C4-2B (cell line): ENCODE data around the gene RGS2.
A peak's percentile ranks its signal among the peaks of the same experiment; 100 is the strongest.

Experiments
- H3K27ac ChIP-seq: fragments of 450-650 bp; 2 replicates; pipeline ENCODE4 v1.5.1; 2017
- ZFX ChIP-seq: fragments of 450-650 bp; IDR thresholded peaks from 2 replicates; pipeline ENCODE4 v1.6.1; 2017
- TF ChIP-seq, protein P1 (sequence below): fragments of 450-650 bp; conservative IDR thresholded peaks from 2 replicates; pipeline ENCODE4 v1.5.1; 2017; ENCODE audit warnings: mild to moderate bottlenecking

Gene RGS2, protein sequence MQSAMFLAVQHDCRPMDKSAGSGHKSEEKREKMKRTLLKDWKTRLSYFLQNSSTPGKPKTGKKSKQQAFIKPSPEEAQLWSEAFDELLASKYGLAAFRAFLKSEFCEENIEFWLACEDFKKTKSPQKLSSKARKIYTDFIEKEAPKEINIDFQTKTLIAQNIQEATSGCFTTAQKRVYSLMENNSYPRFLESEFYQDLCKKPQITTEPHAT

DNA sequence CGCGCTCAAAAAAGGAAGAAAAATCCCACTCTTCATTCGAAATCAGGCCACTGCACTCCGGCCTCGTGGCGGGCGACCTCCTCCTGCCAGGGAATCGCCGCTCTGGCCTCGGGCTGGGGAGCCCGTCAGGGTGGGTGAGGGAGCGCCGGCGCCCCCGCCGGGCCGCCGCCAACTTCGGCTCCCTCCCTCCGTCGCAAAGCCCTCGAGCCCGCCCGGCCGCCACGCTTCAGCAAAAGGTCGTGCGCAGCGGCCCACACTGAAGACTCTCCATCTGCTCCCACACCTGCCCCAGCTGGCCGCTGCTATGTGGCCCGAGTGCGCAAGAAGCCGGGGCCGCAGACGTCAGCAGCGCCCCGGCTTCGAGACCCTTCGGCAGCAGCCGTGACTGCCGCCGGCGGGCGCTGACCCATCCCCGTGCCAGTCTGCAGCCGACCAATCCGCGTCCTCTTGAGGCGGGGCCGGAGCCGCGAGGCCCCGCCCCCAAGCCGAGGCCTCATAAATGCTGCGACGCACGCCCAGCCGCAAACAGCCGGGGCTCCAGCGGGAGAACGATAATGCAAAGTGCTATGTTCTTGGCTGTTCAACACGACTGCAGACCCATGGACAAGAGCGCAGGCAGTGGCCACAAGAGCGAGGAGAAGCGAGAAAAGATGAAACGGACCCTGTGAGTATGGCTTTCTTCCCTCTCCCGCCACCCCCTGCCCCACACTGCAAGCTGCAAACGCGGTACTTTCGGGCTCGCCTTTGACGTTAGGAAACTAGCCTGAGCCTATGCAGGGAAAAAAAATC, at the start of gene RGS2:
Gene RGS2 (plus strand): TSS at position 522 of the 789 bp plus-strand sequence. CDS start 33 bp downstream, at position 555.
- TF ChIP-seq ZFX, result no peak
- TF ChIP-seq, protein P1, sequence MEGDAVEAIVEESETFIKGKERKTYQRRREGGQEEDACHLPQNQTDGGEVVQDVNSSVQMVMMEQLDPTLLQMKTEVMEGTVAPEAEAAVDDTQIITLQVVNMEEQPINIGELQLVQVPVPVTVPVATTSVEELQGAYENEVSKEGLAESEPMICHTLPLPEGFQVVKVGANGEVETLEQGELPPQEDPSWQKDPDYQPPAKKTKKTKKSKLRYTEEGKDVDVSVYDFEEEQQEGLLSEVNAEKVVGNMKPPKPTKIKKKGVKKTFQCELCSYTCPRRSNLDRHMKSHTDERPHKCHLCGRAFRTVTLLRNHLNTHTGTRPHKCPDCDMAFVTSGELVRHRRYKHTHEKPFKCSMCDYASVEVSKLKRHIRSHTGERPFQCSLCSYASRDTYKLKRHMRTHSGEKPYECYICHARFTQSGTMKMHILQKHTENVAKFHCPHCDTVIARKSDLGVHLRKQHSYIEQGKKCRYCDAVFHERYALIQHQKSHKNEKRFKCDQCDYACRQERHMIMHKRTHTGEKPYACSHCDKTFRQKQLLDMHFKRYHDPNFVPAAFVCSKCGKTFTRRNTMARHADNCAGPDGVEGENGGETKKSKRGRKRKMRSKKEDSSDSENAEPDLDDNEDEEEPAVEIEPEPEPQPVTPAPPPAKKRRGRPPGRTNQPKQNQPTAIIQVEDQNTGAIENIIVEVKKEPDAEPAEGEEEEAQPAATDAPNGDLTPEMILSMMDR, result peak; percentile 38
- H3K27ac ChIP-seq, result peak within 1 kb of the TSS; percentile 76

- H3K27ac ChIP-seq, result no peak overlapping the region
- no peak for TF ChIP-seq ZFX
- TF ChIP-seq, protein P1, result no peak
These were observed 49.7 kb upstream of the RGS2 start for GRCh38 chr1:192759104-192759503.

DNA sequence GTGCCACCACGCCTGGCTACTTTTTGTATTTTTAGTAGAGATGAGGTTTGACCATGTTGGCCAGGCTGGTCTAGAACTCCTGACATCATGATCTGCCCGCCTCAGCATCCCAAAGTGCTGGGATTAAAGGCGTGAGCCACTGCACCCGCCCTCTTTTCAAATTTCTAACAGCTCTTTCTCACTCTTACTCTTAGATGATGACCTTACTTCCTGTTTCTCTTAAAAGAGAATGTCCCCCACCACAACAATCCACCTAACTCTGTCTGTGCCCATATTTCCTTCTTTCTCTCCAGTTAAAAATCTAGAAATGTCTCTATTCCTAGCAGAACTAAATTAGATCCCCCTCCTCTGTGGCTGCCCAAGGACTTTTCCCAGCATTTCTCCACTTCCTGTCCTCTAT, 46.6 kb upstream of the RGS2 start:
- no peak for TF ChIP-seq ZFX
- TF ChIP-seq, protein P1, result no peak
- no peak overlapping the region for H3K27ac ChIP-seq

- H3K27ac ChIP-seq, result no peak overlapping the region
- TF ChIP-seq, protein P1, result no peak
- TF ChIP-seq ZFX, result no peak
These were observed 45.6 kb upstream of the RGS2 start for GRCh38 chr1:192763243-192763642.

DNA sequence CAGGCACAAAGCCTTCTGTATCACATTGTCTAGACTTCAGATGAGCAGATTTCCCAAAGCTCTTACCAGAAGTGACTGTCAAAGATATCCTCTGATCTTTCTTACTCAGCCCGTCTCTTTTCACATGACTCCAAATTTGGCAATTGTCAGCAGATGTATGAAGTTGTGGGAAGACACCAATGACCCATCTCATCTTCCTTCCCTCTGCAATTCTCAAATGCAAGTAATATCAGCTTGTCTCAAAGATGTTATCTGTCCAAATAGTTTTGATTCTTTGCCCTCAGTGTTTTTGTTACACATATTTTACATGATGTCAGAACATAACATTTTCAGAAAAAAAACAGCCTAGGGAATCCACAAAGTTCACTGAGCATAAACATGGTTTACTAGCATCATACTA, 45.1 kb upstream of the RGS2 start:
- no peak for TF ChIP-seq ZFX
- TF ChIP-seq, protein P1, result no peak
- H3K27ac ChIP-seq, result no peak overlapping the region

- H3K27ac ChIP-seq, result no peak overlapping the region
- TF ChIP-seq ZFX, result no peak
- TF ChIP-seq, protein P1, result no peak
These were observed 44.2 kb upstream of the RGS2 start for GRCh38 chr1:192764675-192765074.

DNA sequence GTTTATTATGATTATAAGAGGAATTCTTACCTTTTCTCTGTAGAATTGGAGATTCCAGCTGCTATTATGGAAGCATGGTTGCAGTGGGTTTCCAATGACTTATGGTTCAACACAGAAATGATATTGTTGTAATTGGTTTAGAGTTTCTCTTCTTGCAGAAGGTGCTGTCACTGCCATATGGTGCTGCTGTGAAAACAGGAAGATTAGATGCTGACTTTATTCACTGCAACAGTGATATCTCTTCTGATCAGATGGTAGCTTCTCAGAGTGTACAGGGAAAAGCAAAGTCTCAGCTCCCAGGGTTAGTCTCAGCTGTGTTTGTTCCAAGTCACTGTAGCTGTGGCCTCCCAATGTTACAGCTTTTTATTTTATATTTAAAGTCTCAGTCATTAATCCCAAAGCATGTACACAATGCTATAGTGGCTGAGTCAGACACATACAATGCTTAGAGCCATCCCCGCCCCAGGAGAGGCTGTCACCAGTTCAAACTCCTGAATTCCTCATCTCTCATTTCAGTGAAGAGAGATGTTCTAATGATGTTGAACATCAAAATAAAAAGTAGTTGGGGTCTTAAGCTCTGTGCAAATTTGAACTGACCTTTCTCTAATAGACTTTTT, 42.7 kb upstream of the RGS2 start:
- TF ChIP-seq ZFX, result no peak
- TF ChIP-seq, protein P1, result no peak
- H3K27ac ChIP-seq, result no peak overlapping the region
